ENCODE measurements around the gene CNTFR.

DNA sequence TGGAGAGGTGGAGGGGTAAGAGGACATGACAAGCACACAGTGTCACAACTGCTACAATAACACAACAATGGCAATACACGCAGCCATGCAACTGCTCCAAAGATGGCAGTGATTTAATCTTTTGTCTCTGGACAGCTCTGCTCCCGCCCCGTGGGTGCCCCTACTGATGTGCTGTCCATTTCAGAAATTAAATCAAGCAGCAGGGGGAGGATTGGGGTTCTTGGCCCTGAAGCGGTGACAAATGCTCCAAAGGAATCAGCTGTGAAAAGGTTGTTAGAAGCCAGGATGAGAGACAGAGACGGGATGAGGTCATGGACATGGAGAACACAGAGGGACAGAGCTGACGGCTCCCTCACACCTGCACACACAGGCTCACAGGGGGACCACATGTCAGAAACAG is 22.6 kb downstream of the CNTFR start:
- TF ChIP-seq POLR2AphosphoS5 (IDR thresholded peaks at IDR 0.05), result no peak
- TF ChIP-seq, protein P1, sequence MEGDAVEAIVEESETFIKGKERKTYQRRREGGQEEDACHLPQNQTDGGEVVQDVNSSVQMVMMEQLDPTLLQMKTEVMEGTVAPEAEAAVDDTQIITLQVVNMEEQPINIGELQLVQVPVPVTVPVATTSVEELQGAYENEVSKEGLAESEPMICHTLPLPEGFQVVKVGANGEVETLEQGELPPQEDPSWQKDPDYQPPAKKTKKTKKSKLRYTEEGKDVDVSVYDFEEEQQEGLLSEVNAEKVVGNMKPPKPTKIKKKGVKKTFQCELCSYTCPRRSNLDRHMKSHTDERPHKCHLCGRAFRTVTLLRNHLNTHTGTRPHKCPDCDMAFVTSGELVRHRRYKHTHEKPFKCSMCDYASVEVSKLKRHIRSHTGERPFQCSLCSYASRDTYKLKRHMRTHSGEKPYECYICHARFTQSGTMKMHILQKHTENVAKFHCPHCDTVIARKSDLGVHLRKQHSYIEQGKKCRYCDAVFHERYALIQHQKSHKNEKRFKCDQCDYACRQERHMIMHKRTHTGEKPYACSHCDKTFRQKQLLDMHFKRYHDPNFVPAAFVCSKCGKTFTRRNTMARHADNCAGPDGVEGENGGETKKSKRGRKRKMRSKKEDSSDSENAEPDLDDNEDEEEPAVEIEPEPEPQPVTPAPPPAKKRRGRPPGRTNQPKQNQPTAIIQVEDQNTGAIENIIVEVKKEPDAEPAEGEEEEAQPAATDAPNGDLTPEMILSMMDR (IDR thresholded peaks at IDR 0.05), result no peak
